Naive thymus-derived CD4-positive, alpha-beta T cell (primary cell): ENCODE data around the gene TCF7. TPM values are rescaled to one million over a fixed set of nuclear protein-coding genes. Genes with fewer than 3 reads are reported as not detected.

Experiments used
- ATAC-seq: fragments of 150-1000 bp; cut with Tn5 transposase; 2 replicates; pipeline ENCODE4 v1.10.0; 2021; ENCODE audit warnings: mild to moderate bottlenecking, moderate library complexity
- CTCF ChIA-PET: fragments of 350-600 bp; sonication (Branson Sonifier 250); formaldehyde crosslinking; loops from one replicate; lab custom pipeline; 2021; ENCODE audit warnings: antibody characterized with exemption; lab: Charles Lee
- POLR2A ChIA-PET: fragments of 350-600 bp; sonication (Branson Sonifier 250); formaldehyde crosslinking; loops from one replicate; lab custom pipeline; 2021; ENCODE audit warnings: antibody characterized with exemption, inconsistent platforms; lab: Charles Lee
- DNase-seq, 9 donors: peaks; one replicate each; pipeline versions ENCODE4 v3.0.0 to v3.0.0-alpha.2; 2020 to 2022; ENCODE audit warnings: mixed read lengths in 1 of 9
- H3K27ac ChIP-seq: one replicate; pipeline ENCODE4 v1.7.0; 2013; ENCODE audit warnings: mild to moderate bottlenecking, low read depth, low read length, moderate library complexity
- H3K27me3 ChIP-seq, 2 donors: one replicate each; pipeline ENCODE4 v1.7.0; 2013; ENCODE audit warnings: low read length in 2 of 2, mild to moderate bottlenecking in 2 of 2, moderate library complexity in 2 of 2; ENCODE audit not compliant: control insufficient read depth in 2 of 2, insufficient read depth in 2 of 2
- H3K36me3 ChIP-seq, 3 experiments: 1 replicate in 2 of 3; 2 replicates in 1 of 3; pipeline ENCODE4 v1.7.0; 2013; ENCODE audit warnings: low read length in 3 of 3, mild to moderate bottlenecking in 3 of 3, moderate library complexity in 1 of 3; ENCODE audit not compliant: insufficient read depth in 3 of 3, control insufficient read depth in 2 of 3
- H3K4me1 ChIP-seq, 2 donors: one replicate each; pipeline ENCODE4 v1.7.0; 2013; ENCODE audit warnings: low read length in 2 of 2, mild to moderate bottlenecking in 2 of 2, moderate library complexity in 1 of 2; ENCODE audit not compliant: control insufficient read depth in 2 of 2, insufficient read depth in 2 of 2
- H3K4me3 ChIP-seq: 2 replicates; pipeline ENCODE4 v1.7.0; 2013; ENCODE audit warnings: mild to moderate bottlenecking, low read length
- H3K9me3 ChIP-seq, 3 experiments: 1 replicate in 2 of 3; 2 replicates in 1 of 3; pipeline ENCODE4 v1.7.0; 2013; ENCODE audit warnings: low read length in 3 of 3; ENCODE audit not compliant: control insufficient read depth in 2 of 3
- H3K27ac Mint-ChIP-seq, 9 donors: one replicate each; pipeline ENCODE4 v1.8.0; 2020 to 2022; ENCODE audit warnings: mixed read lengths in 9 of 9, mild to moderate bottlenecking in 8 of 9, moderate library complexity in 5 of 9, inconsistent platforms in 2 of 9
- H3K27me3 Mint-ChIP-seq, 5 donors: one replicate each; pipeline ENCODE4 v1.8.0; 2021 to 2022; ENCODE audit warnings: mixed read lengths in 5 of 5, mild to moderate bottlenecking in 1 of 5
- H3K36me3 Mint-ChIP-seq, 5 donors: one replicate each; pipeline ENCODE4 v1.8.0; 2020 to 2022; ENCODE audit warnings: mixed read lengths in 5 of 5, mild to moderate bottlenecking in 3 of 5, inconsistent platforms in 1 of 5
- H3K4me1 Mint-ChIP-seq, 7 donors: one replicate each; pipeline ENCODE4 v1.8.0; 2020 to 2022; ENCODE audit warnings: mixed read lengths in 7 of 7, mild to moderate bottlenecking in 3 of 7, inconsistent platforms in 1 of 7
- H3K4me3 Mint-ChIP-seq, 10 donors: one replicate each; pipeline ENCODE4 v1.8.0; 2020 to 2022; ENCODE audit warnings: mild to moderate bottlenecking in 10 of 10, mixed read lengths in 10 of 10, moderate library complexity in 6 of 10, inconsistent platforms in 2 of 10
- H3K9me3 Mint-ChIP-seq, 11 donors: one replicate each; pipeline ENCODE4 v1.8.0; 2020 to 2022; ENCODE audit warnings: mixed read lengths in 11 of 11, mild to moderate bottlenecking in 4 of 11, inconsistent platforms in 1 of 11, moderate library complexity in 1 of 11
- intact Hi-C, 2 donors: fragments of 100-400 bp; cut with micrococcal nuclease; formaldehyde crosslinking; loops; one replicate each; pipeline ENCODE4 v1.15.1; 2023
- polyA plus RNA-seq, 2 donors: library from polyadenylated mRNA; unstranded; fragments of 300-500 nt; fragmentation: Illumina TruSeq; gene quantifications; one replicate each; pipeline ENCODE4 v1.2.3, GENCODE V29; 2021
- total RNA-seq, 6 experiments: library from RNA in 5 of 6; stranded (reverse) in 5 of 6; gene quantifications; 1 replicate in 5 of 6; 2 replicates in 1 of 6; pipeline ENCODE4 v1.2.3 and lab custom pipeline; 2021 to 2026

Gene TCF7
- total and polyA plus RNA-seq, 7 experiments from 2014 or later: 203 to 1,066 (median 560) TPM

- peaks cover 0 to 8% (median 0%) of the 10 kb centered on the region in 5 donors for H3K36me3 Mint-ChIP-seq
- H3K9me3 ChIP-seq: no peaks in the 10 kb centered on the region
- no peaks in the 10 kb centered on the region for H3K27me3 ChIP-seq
- H3K4me1 ChIP-seq: no peaks in the 10 kb centered on the region
- CTCF ChIA-PET: no interaction called here
- no peak overlapping the region for H3K4me3 ChIP-seq
- H3K9me3 Mint-ChIP-seq: no peaks in the 10 kb centered on the region
- no peak overlapping the region for H3K27ac ChIP-seq
- intact Hi-C loops: no loop called here
- POLR2A ChIA-PET: interaction anchor here (1.0 to 3.0 kb wide), 3 partner anchors 10 to 38 kb away, joined by 4 to 14 read pairs (median 5); partner anchors contain the start of gene SKP1
- peaks cover 0 to 7% (median 0%) of the 10 kb centered on the region in 7 donors for H3K4me1 Mint-ChIP-seq
- no peak overlapping the region for H3K4me3 Mint-ChIP-seq
- no peaks in the 10 kb centered on the region for H3K27me3 Mint-ChIP-seq
- ATAC-seq: no peak
- DNase-seq: no peak
- H3K27ac Mint-ChIP-seq: no peak overlapping the region
- H3K36me3 ChIP-seq: no peaks in the 10 kb centered on the region
These were observed 74.5 kb downstream of the TCF7 start for GRCh38 chr5:134189031-134189430.

GRCh38 chr5:134195666-134196065 is 81.2 kb downstream of the TCF7 start:
- Mint-ChIP-seq H3K27ac (peak overlapping the region in 1 of 9 donors; percentile 39), H3K36me3 (peaks cover 8 to 39% (median 25%) of the 10 kb centered on the region in 5 donors), H3K27me3 (no peaks in the 10 kb centered on the region), H3K4me1 (peaks cover 0 to 4% (median 0%) of the 10 kb centered on the region in 7 donors), H3K4me3 (no peak overlapping the region), H3K9me3 (no peaks in the 10 kb centered on the region)
- Histone ChIP-seq H3K9me3 (no peaks in the 10 kb centered on the region), H3K27me3 (no peaks in the 10 kb centered on the region), H3K4me3 (no peak overlapping the region), H3K36me3 (peaks cover 20 to 44% (median 25%) of the 10 kb centered on the region in 3 experiments), H3K27ac (no peak overlapping the region), H3K4me1 (no peaks in the 10 kb centered on the region)
- intact Hi-C loops: no loop called here
- CTCF ChIA-PET: interaction anchor here (0.7 to 1.1 kb wide), 2 partner anchors 10 to 235 kb away, joined by 3 read pairs; no protein-coding TSS in a partner anchor
- ATAC-seq (no peak), DNase-seq (no peak)
- POLR2A ChIA-PET: interaction anchor here (0.6 to 1.1 kb wide), 2 partner anchors 30 to 197 kb away, joined by 3 read pairs; partner anchors contain the start of gene PPP2CA

Other genes starting within 250 kb of the TCF7 start
- gene C5orf15, start 146.1 kb upstream of the TCF7 start, total RNA-seq: 10 to 100 TPM; 11.1 to 33.6 (median 17.9) TPM
- 10 to 100 TPM; 16.2 to 18.2 TPM for gene C5orf15, start 146.1 kb upstream of the TCF7 start, polyA plus RNA-seq
- gene VDAC1, start 109.7 kb upstream of the TCF7 start, total RNA-seq: 100 to 1,000 TPM in 1 of 5 experiments, 10 to 100 TPM in 4; 37.8 to 259 (median 43.7) TPM
- 10 to 100 TPM; 66.9 to 75.0 TPM for gene VDAC1, start 109.7 kb upstream of the TCF7 start, polyA plus RNA-seq
- 100 to 1,000 TPM; 224 to 287 (median 268) TPM for gene SKP1, start 62.3 kb downstream of the TCF7 start, total RNA-seq
- 1,000 to 10,000 TPM; 1,257 to 1,361 TPM for gene SKP1, start 62.3 kb downstream of the TCF7 start, polyA plus RNA-seq
- 100 to 1,000 TPM in 3 of 5 experiments, 10 to 100 TPM in 2; 89.5 to 168 (median 132) TPM for gene PPP2CA, start 111.4 kb downstream of the TCF7 start, total RNA-seq
- 100 to 1,000 TPM; 145 to 168 TPM for gene PPP2CA, start 111.4 kb downstream of the TCF7 start, polyA plus RNA-seq